Prostate gland (tissue), 2 donors: Measurements from ENCODE around the gene CTSA. TPM values are rescaled to one million over a fixed set of nuclear protein-coding genes. Genes with fewer than 3 reads are reported as not detected.

Experiments used
- DNase-seq: peaks from one replicate; pipeline ENCODE4 v3.0.0-alpha.2; 2019; ENCODE audit warnings: low spot score
- H3K27ac ChIP-seq, 2 donors: fragments of 200-600 bp; sonication (generic); 2 replicates each; pipeline ENCODE4 v1.5.1; 2017 to 2019
- H3K27me3 ChIP-seq: fragments of 200-600 bp; sonication (generic); replicated peaks from 2 replicates; pipeline ENCODE4 v1.5.1; 2019; ENCODE audit not compliant: insufficient read depth
- H3K36me3 ChIP-seq, 2 donors: fragments of 200-600 bp; sonication (generic); 1 replicate in 1 of 2; 2 replicates in 1 of 2; pipeline versions ENCODE4 v1.5.1 to v1.8.1; 2017 to 2019
- H3K4me1 ChIP-seq: fragments of 200-600 bp; sonication (generic); replicated peaks from 2 replicates; pipeline ENCODE4 v1.5.1; 2019
- H3K4me3 ChIP-seq, 2 donors: fragments of 200-600 bp; sonication (generic); 2 replicates each; pipeline ENCODE4 v1.5.1; 2017 to 2019
- H3K9me3 ChIP-seq: fragments of 200-600 bp; sonication (generic); 2 replicates; pipeline ENCODE4 v1.5.1; 2017
- CTCF ChIP-seq, 4 experiments: fragments of 200-600 bp in 2 of 4; fragments of 450-650 bp in 2 of 4; sonication (generic) in 2 of 4; IDR thresholded peaks; 1 replicate in 3 of 4; 2 replicates in 1 of 4; pipeline ENCODE4 v1.5.1; 2016 to 2019; ENCODE audit warnings: antibody characterized with exemption in 4 of 4, mild to moderate bottlenecking in 2 of 4, moderate library complexity in 2 of 4
- POLR2A ChIP-seq: fragments of 450-650 bp; IDR thresholded peaks from one replicate; pipeline ENCODE4 v1.6.1; 2016; ENCODE audit warnings: antibody characterized with exemption, mild to moderate bottlenecking
- POLR2AphosphoS5 ChIP-seq: sonication (generic); formaldehyde crosslinking; IDR thresholded peaks from one replicate; pipeline ENCODE4 v1.6.1; 2017; ENCODE audit warnings: antibody characterized with exemption
- WGBS: methylation state at CpG from one replicate; pipeline ENCODE4 v1.1.5; 2018; 5-methylcytosine and 5-hydroxymethylcytosine counted together
- intact Hi-C: fragments of 100-400 bp; cut with DNase I; formaldehyde crosslinking; loops from one replicate; pipeline ENCODE4 v1.14.2; 2022
- total RNA-seq, 2 donors: library from RNA; depleted of rRNA; stranded (reverse); fragments of >200 nt; gene quantifications; one replicate each; pipeline ENCODE4 v1.1.0, GENCODE V29; 2016

CTSA gene
- total RNA-seq, 2 donors from 2014 or later: 37.9 to 215 TPM

- intact Hi-C loops: no loop called here
- H3K36me3 ChIP-seq: no peaks in the 10 kb centered on the region
- 73% methylated on average over 9 of the region's 9 CpGs for WGBS
- H3K4me3 ChIP-seq: no peak overlapping the region
- no peak for DNase-seq
- H3K27ac ChIP-seq: peak overlapping the region in 1 of 2 donors; percentile 3
- no peaks in the 10 kb centered on the region for H3K4me1 ChIP-seq
- H3K27me3 ChIP-seq: no peaks in the 10 kb centered on the region
- TF ChIP-seq POLR2A: no peak
- no peak for TF ChIP-seq CTCF (IDR thresholded peaks at IDR 0.05)
- TF ChIP-seq POLR2AphosphoS5: no peak
- H3K9me3 ChIP-seq: no peaks in the 10 kb centered on the region
Observed at GRCh38 chr20:45920462-45921336, 29.6 kb downstream of the CTSA start.

- Histone ChIP-seq H3K9me3 (no peaks in the 10 kb centered on the region), H3K27ac (no peak overlapping the region), H3K36me3 (no peaks in the 10 kb centered on the region), H3K4me3 (no peak overlapping the region), H3K4me1 (no peaks in the 10 kb centered on the region), H3K27me3 (no peaks in the 10 kb centered on the region)
- intact Hi-C loops: no loop called here
- 83% methylated on average over 11 of the region's 11 CpGs for WGBS
- no peak for DNase-seq
- TF ChIP-seq POLR2A (no peak), POLR2AphosphoS5 (no peak), CTCF (IDR thresholded peaks at IDR 0.05) (no peak)
Observed at GRCh38 chr20:45921337-45922189, 30.4 kb downstream of the CTSA start.

- Histone ChIP-seq H3K4me3 (no peak overlapping the region), H3K27ac (peak overlapping the region in 1 of 2 donors; percentile 52), H3K9me3 (no peaks in the 10 kb centered on the region), H3K36me3 (no peaks in the 10 kb centered on the region), H3K4me1 (no peaks in the 10 kb centered on the region), H3K27me3 (no peaks in the 10 kb centered on the region)
- no peak for TF ChIP-seq POLR2A
- TF ChIP-seq POLR2AphosphoS5: peak; percentile 24
- no peak for DNase-seq
- intact Hi-C loops: no loop called here
- WGBS: 46% methylated on average over 21 of the region's 21 CpGs
Observed at GRCh38 chr20:45924391-45925261, 33.5 kb downstream of the CTSA start.

GRCh38 chr20:45925821-45926506 lies 34.8 kb downstream of the CTSA start:
- Histone ChIP-seq H3K4me1 (no peaks in the 10 kb centered on the region), H3K27ac (no peak overlapping the region), H3K36me3 (no peaks in the 10 kb centered on the region), H3K9me3 (no peaks in the 10 kb centered on the region), H3K27me3 (no peaks in the 10 kb centered on the region), H3K4me3 (no peak overlapping the region)
- no peak for DNase-seq
- 60% methylated on average over 9 of the region's 9 CpGs for WGBS
- TF ChIP-seq POLR2AphosphoS5 (no peak), POLR2A (no peak), CTCF (IDR thresholded peaks at IDR 0.05) (no peak)
- intact Hi-C loops: no loop called here
